GM18861 (cell line): ENCODE measurements around the gene PTEN.
A peak's percentile ranks its signal among the peaks of the same experiment; 100 is the strongest.
"Not testable (repeated sequence)": the region's sequence is repeated elsewhere in the genome, so short reads cannot be mapped to it uniquely, and the experiment has no call there.

Source experiments
- ATAC-seq: cut with Tn5 transposase; IDR thresholded peaks from one replicate; pipeline ENCODE4 v1.9.1; 2021; ENCODE audit not compliant: unreplicated experiment

Gene PTEN

DNA sequence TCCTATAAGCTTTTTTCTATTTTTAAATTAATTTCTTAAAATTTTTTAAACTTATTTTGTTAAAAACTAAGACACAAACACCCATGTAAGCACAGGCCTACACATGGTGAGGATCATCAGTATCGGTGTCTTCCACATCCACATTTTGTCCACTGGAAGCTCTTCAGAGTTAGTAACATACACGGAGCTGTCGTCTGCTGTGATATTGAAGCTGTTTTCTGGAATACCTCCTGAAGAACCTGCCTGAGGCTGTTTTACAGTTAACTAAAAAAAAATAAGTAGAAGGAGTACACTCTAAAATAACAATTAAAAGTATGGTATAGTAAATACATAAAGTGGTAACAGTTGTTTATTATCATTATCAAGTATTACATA lies 17.8 kb upstream of the PTEN start:
- ATAC-seq, result no peak

DNA sequence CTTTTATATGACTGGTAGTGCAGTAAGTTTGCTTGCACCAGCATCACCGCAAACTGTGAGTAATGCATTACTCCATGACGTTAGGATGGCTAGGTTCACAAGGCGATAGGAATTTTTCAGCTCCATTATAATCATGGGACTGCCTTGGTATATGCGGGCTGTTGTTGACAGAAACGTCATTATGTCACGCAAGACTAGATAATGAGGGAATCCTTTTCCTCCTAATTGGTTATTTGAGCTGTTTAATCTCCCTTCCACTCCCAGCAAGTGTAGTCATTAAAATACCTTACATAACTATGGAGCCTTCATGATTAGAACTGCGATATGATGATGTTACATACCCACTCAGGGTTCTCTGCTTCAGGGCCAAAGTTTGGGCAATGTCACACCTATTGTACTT lies 17.4 kb upstream of the PTEN start:
- no peak for ATAC-seq

DNA sequence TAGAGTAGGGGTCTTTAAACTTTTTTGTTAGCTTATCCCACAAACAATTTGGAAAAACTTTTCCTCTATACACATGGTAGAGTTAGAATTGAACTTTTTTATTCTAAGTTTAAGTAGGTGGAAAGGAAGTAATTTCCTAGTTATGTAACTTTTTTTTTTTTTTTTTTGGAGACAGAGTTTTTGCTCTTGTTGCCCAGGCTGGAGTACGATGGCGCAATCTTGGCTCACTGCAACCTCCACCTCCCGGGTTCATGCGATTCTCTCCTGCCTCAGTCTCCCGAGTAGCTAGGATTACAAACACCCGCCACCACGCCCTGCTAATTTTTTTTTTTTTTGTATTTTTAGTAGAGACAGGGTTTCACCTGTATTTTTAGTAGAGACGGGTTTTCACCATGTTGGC lies 16.7 kb upstream of the PTEN start:
- ATAC-seq, result not testable (repeated sequence)

DNA sequence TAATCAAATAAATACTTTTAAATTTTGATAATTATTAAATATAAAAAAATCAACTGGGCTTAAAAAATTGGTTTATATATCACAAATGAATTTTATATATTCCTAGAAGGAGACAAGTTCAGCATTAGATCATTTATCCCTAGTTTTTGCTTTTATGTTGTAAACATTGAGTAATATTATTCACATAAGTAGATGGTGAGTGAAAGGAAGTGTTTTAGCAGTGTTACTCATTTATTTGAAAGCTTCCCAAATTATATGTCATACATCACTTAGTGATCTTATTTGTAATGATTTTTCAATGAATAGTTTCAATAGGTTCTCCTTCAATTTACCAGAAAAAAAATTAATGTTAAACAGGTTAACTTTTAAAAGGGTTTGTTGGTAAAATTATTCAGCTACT lies 15.9 kb upstream of the PTEN start:
- no peak for ATAC-seq

DNA sequence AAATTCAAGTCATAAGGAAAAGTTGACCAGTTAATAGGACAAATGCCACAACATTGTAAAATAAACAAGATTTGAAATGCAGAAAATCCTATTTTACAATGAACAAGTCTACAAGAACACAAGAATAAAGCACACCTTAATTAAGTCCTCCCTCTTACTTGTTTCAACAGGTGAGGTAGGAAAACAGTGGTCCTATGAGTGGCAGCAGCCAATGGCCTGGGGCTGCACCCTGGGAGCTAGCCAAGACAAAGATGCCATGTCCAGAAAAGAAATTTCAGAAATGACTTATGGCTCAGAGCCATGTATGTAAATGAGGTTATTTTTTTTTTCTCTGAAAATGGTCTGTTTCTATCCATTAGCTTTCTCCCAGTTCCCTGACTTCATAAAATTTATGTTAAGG lies 14.4 kb upstream of the PTEN start:
- no peak for ATAC-seq

DNA sequence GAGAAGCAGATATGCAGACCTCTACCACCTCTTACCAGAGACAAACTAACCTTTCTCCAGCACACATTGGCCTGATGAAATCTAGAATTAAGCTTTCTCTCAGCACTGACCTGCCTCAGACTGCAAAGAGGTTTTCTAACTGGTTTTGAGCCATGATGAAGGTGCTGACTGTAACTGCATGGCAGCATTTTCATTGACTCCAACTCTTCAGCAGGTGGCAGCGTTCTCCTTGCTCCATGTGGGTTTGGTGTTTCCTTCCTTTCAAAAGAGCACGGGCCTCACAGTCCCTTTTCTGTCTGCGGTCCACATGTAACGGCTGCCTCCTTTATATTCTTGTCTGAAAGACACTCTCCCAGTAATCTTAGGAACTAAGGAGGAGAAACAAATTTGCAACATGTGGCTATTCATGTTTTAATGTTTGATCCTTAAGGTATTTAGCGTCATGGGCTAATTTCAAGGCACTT lies 12.7 kb upstream of the PTEN start:
- no peak for ATAC-seq

DNA sequence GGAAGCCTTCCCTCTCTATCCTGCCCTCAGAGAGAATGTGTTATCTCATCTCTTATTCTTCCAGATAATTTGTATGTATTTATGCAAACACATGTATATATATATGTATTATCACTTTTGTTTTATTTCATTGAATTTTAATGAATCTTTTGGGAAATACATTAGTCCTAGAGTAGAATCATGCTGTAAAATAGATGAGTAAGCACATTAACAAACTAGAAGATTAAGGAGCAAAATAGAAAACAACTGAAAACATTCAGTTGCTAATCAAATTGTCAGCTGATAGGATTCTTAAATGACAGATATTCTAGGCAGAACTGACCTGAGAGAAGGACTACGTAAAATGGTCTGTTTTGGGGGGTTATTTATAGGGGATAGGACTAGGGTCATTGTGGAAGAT lies 11.3 kb upstream of the PTEN start:
- no peak for ATAC-seq

DNA sequence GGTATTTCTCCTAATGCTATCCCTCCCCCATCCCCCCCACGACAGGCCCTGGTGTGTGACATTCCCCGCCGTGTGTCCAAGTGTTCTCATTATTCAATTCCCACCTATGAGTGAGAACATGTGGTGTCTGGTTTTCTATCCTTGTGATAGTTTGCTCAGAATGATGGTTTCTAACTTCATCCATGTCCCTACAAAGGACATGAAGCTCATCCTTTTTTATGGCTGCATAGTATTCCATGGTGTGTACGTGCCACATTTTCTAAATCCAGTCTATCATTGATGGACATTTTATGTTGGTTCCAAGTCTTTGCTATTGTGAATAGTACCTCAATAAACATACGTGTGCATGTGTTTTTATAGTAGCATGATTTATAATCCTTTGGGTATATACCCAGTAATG lies 8.2 kb upstream of the PTEN start:
- not testable (repeated sequence) for ATAC-seq

DNA sequence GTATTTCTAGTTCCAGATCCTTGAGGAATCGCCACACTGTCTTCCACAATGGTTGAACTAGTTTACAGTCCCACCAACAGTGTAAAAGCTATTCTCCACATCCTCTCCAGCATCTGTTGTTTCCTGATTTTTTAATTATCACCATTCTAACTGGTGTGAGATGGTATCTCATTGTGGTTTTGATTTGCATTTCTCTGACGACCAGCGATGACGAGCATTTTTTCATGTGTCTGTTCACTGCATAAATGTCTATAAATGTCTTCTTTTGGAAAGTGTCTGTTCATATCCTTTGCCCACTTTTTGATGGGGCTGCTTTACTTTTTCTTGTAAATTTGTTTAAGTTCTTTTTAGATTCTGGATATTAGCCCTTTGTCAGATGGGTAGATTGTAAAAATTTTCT lies 7.8 kb upstream of the PTEN start:
- ATAC-seq, result not testable (repeated sequence)

DNA sequence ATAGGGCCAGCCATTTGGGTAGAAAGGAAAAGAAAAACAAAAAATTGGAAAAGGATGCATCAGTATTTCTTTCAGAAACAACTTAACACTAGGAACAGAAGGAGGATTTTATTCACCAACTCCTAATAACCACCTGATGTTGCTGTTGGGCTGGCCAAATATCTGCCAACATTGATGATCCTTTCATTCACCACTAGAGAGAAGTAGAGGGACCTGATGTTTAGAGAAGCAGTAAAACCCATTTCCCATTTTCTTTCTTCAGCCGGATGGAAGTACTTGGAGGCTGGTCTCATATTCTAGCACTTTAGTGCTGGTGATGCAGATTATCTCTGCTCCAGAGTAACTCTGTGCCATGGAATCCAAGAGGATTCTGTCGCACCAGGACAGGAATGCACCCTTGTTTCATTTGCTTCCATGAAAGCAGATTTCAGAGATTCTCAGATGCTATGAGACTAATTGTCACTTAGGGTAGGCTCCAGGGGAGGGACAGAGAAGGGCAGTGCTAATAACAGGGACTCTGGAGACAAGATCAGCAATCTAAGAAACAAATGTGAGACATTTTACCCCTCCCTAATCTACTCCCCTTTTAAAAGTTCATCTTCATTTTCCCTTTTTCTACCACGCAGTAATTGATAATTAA lies 3.1 kb upstream of the PTEN start:
- no peak for ATAC-seq

DNA sequence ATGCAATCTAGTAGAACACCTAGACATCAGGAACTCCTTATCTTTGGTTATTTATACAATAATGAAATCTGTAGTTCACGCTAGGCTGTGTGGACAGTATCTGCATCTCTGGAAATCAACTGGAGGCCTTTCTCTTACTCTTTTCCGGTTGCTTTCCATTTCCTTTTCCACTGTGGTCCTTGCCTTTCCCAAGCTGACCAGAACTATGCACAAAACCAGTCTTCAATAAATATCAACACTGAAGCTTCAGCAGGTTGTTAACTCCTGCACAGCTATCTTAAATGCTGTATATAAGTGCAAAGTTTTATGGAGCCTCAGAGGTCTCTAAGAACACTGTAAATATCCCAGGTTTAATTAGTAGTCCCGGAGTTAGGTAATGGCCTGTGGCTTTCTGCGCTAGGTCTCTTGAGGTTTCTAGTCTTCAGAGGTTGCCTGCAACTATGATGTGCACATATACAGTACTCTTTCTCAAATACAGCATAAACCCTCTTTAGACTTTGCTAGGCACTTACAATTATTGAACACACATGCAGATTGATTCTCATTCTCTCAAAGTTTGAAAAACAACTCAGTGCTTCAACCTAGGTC lies 2.5 kb upstream of the PTEN start:
- ATAC-seq, result no peak

DNA sequence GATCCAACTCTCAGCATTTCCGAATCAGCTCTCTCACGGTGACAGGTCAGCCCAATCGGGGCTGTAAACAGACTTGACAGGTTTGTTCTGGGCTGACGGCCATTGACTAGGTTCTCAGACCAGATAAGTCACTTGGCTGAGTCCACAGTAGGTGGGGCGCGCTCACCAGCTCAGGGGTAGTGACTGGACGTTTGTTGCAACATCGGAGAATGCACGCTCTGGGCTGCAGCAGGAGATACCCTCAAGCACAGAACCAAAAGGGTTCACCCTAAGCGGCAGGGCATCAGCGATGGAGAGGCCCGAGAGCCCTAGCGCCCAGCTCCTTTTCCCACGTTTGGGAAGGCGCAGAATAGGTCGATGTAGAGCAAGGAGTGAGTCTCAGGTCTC lies 1.9 kb upstream of the PTEN start:
- ATAC-seq, result peak; percentile 12

DNA sequence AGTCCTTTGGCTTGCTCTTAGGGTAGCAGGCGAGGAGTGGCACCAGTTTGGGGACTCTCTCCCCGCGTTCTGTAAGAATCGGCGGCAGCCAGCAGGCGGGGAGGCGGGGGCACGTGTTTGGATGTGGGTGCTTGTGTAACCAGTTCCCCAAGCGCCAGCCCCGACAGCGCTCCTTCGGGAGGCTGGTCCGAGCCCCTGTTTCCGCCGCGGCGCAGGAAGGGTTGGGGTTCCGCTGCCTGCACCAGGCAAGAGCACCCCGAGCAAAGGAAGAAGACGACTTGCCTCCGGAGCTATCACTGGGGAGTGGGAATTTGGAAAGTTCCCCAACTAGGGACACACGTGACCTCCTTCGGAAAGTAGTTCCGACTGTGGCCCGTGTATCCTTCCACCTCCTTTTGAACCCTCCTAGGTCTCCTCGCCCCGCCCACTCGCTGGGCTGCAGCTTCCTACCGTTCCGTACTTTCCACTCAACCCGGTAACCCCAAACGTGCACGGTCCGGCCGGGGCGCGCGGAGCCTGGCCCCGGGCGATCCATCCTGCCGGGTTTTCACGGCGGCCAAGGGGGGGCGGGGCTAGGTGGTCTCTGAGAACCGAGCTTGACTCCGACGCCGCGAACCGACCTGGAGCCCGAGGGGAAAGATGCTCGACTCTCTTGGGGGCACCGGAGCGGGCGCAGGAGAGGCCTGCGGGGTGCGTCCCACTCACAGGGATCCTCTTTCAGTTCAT lies 1.3 kb upstream of the PTEN start:
- peak; percentile 40 for ATAC-seq

DNA sequence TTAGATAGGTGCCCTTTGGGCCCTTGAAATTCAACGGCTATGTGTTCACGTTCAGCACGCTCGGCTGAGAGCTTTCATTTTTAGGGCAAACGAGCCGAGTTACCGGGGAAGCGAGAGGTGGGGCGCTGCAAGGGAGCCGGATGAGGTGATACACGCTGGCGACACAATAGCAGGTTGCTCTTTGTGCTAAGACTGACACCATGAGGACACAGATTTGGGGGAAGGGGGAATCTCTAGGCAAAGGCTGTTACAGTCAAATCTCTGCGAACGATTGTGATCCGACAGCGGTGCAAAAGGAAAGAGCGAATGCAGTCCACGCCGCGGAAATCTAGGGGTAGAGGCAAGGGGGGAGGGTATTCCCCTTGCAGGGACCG lies 759 bp upstream of the PTEN start:
- peak; percentile 3 for ATAC-seq

DNA sequence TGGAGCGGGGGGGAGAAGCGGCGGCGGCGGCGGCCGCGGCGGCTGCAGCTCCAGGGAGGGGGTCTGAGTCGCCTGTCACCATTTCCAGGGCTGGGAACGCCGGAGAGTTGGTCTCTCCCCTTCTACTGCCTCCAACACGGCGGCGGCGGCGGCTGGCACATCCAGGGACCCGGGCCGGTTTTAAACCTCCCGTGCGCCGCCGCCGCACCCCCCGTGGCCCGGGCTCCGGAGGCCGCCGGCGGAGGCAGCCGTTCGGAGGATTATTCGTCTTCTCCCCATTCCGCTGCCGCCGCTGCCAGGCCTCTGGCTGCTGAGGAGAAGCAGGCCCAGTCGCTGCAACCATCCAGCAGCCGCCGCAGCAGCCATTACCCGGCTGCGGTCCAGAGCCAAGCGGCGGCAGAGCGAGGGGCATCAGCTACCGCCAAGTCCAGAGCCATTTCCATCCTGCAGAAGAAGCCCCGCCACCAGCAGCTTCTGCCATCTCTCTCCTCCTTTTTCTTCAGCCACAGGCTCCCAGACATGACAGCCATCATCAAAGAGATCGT lies 598 bp downstream of the PTEN start:
- ATAC-seq, result not testable (repeated sequence)

DNA sequence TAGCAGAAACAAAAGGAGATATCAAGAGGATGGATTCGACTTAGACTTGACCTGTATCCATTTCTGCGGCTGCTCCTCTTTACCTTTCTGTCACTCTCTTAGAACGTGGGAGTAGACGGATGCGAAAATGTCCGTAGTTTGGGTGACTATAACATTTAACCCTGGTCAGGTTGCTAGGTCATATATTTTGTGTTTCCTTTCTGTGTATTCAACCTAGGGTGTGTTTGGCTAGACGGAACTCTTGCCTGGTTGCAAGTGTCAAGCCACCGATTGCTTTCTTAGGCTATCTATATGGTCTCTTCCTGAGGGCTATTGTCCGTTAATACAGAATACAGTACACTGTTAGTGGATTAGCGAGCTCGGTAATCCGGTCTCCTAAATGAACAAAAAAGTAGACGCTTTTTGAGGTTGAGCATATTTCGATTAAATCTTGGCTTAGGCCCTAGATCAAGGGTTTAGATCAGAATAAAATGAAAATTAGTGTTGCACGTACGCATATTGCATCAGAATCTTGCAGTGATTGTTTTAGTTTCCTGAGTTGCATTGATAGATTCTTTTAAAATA lies 1.2 kb downstream of the PTEN start:
- no peak for ATAC-seq

DNA sequence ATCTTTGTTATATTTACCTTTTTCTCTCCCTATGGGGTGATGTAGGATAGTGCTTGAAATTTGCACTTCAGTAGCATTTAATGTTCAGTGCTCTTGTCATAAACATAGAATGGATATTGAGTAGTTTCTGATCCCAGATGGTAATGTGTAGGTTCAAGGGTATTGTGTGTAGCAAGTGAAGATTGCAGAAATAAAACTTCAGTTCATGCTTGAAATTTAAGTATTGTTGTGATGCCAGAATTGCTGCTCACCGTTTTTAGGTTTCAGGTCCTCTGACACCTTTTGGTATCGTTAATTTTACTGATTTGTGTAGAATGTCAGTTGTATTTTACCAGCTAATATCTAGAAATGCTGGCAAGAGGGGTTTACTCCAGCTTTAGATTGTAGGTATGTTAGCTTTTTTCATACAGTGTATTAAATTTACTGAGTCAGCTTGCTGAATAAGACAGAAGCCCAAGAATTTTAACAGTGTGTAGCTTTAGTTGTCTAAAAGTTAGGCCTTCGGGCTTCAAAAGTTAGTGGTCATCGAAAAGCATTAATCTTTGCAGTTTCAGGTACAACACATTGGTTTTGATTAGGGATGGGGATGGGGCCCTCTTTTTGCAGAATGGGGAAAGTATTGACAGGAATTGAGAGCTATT lies 1.9 kb downstream of the PTEN start:
- no peak for ATAC-seq

DNA sequence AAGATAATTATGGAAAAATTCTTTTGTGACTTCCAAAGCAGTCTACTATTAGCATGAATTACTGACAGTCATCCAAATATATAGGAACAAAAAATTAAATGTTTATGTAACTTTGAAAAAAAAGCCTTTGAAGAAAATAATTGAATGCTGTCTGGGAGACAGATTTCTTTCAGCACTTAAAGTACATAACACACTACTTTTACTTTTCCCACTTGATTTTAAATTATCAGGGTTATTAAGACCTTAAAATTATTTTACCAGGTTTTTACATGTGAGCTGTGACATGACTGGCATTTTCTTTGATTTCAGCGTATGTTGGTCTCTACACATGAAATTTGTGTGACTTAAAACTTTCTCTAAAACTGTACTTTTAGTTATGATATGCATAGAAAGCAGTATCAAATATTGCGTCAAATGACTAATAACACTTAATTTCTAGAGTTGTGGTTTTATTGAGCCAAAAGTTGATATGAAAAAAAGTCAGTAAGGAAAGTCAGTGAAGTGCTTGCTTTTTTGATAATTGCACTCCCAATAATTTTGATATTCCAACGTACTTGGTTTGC lies 3.1 kb downstream of the PTEN start:
- no peak for ATAC-seq

DNA sequence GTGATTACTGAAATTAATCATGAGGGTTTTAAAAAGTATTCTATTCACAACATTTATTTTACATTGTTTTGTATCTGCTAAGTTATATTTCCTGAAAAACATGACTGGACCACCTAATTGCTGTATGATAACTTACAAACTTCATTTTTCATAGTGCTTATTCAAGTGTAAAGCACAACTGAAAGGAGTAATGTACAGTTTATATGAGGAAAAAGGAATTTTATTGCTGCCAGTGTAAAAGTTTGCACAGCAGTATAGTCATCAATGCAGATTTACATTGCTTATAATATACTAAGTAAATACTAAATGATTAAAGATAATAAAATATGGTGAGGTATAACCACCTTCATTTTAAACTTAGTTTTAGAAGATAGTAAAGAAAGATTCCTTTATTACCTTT lies 4.0 kb downstream of the PTEN start:
- no peak for ATAC-seq

DNA sequence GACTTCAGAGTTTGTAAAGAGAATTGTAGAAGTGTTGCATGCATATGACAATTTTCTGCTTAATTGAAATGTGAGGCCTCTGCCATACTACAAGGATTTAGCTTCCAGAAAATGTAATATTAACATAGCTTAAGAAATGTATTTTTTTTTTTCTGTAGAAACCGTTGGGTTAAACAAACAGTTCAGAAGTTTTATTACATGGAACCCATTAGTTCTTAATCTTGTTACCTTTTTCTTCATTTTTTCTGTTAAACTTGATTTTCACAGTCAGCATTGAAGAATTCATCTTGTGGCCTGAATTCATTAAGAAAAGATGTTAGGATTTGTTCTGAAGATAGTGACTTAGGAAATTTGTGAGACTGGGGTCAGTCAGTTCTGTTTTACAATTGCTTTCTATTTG lies 4.9 kb downstream of the PTEN start:
- no peak for ATAC-seq

DNA sequence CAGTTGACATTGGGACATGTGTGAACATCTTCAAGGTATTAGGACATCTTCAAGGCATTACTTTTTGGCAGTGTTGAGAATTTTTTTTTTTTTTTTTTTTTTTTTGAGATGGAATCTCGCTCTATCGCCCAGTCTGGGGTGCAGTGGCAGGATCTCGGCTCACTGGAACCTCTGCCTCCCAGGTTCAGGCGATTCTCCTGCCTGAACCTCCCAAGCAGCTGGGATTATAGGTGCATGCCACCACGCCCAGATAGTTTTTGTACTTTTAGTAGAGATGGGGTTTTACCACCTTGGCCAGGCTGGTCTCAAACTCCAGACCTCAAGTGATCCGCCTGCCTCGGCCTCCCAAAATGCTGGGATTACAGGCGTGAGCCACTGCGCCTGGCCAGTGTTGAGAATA lies 5.7 kb downstream of the PTEN start:
- not testable (repeated sequence) for ATAC-seq
